Activated naive CD4-positive, alpha-beta T cell treated with anti-CD3 and anti-CD28 coated beads, Interleukin-2, amount 10 ng/mL, durations not matched to agents 7 days and 5 days (primary cell): ENCODE measurements around the gene FOXP1.
A peak's percentile ranks its signal among the peaks of the same experiment; 100 is the strongest.

ENCODE experiments used
- CTCF ChIA-PET: fragments of 350-600 bp; sonication (Branson Sonifier 250); formaldehyde crosslinking; loops from one replicate; lab custom pipeline; 2021; ENCODE audit warnings: antibody characterized with exemption; lab: Charles Lee
- DNase-seq: peaks from one replicate; pipeline ENCODE4 v3.0.0-alpha.2; 2020
- H3K27ac Mint-ChIP-seq: one replicate; pipeline ENCODE4 v1.8.0; 2021; ENCODE audit warnings: mild to moderate bottlenecking, moderate library complexity, mixed read lengths
- H3K27me3 Mint-ChIP-seq: one replicate; pipeline ENCODE4 v1.8.0; 2021; ENCODE audit warnings: mild to moderate bottlenecking, mixed read lengths
- H3K36me3 Mint-ChIP-seq: one replicate; pipeline ENCODE4 v1.8.0; 2021; ENCODE audit warnings: mixed read lengths
- H3K4me1 Mint-ChIP-seq: one replicate; pipeline ENCODE4 v1.8.0; 2021; ENCODE audit warnings: mixed read lengths
- H3K4me3 Mint-ChIP-seq: one replicate; pipeline ENCODE4 v1.8.0; 2021; ENCODE audit warnings: mild to moderate bottlenecking, moderate library complexity, mixed read lengths
- H3K9me3 Mint-ChIP-seq: one replicate; pipeline ENCODE4 v1.8.0; 2021; ENCODE audit warnings: mixed read lengths

The FOXP1 gene

GRCh38 chr3:71228156-71228866 lies 355.2 kb downstream of the FOXP1 start:
- no peak overlapping the region for H3K4me3 Mint-ChIP-seq
- H3K9me3 Mint-ChIP-seq, result no peaks in the 10 kb centered on the region
- peaks cover 67% of the 10 kb centered on the region for H3K4me1 Mint-ChIP-seq
- peaks cover 20% of the 10 kb centered on the region for H3K27me3 Mint-ChIP-seq
- H3K36me3 Mint-ChIP-seq, result no peaks in the 10 kb centered on the region
- DNase-seq, result no peak
- CTCF ChIA-PET, result no interaction called here
- peak overlapping the region; percentile 4 for H3K27ac Mint-ChIP-seq

GRCh38 chr3:71227270-71227661 lies 356.3 kb downstream of the FOXP1 start:
- Mint-ChIP-seq H3K36me3 (peaks cover 4% of the 10 kb centered on the region), H3K27ac (peak overlapping the region; percentile 92), H3K4me1 (peaks cover 61% of the 10 kb centered on the region), H3K4me3 (peak overlapping the region; percentile 76), H3K27me3 (peaks cover 22% of the 10 kb centered on the region), H3K9me3 (no peaks in the 10 kb centered on the region)
- no peak for DNase-seq
- CTCF ChIA-PET, result interaction anchor here (1.1 kb wide), 1 partner anchor 221 kb away, joined by 3 read pairs; no protein-coding TSS in a partner anchor

- CTCF ChIA-PET, result interaction anchor here (1.1 kb wide), 1 partner anchor 220 kb away, joined by 3 read pairs; no protein-coding TSS in a partner anchor
- H3K4me1 Mint-ChIP-seq, result peaks cover 56% of the 10 kb centered on the region
- peak overlapping the region; percentile 76 for H3K4me3 Mint-ChIP-seq
Observed at GRCh38 chr3:71226565-71227269, 356.8 kb downstream of the FOXP1 start.

GRCh38 chr3:71225951-71226564 lies 357.5 kb downstream of the FOXP1 start:
- H3K27ac Mint-ChIP-seq, result peak overlapping the region; percentile 92
- H3K4me3 Mint-ChIP-seq, result peak overlapping the region; percentile 76
- peaks cover 8% of the 10 kb centered on the region for H3K36me3 Mint-ChIP-seq
- peaks cover 22% of the 10 kb centered on the region for H3K27me3 Mint-ChIP-seq
- CTCF ChIA-PET, result interaction anchor here (0.9 to 1.1 kb wide), 2 partner anchors 95 to 361 kb away, joined by 3 read pairs; no protein-coding TSS in a partner anchor
- H3K4me1 Mint-ChIP-seq, result peaks cover 57% of the 10 kb centered on the region
- DNase-seq, result no peak
- no peaks in the 10 kb centered on the region for H3K9me3 Mint-ChIP-seq

More at GRCh38 chr3:71226565-71227269, 356.8 kb downstream of the FOXP1 start:
- H3K27me3 Mint-ChIP-seq, result peaks cover 22% of the 10 kb centered on the region
- H3K36me3 Mint-ChIP-seq, result peaks cover 4% of the 10 kb centered on the region
- peak; percentile 85 for DNase-seq
- peak overlapping the region; percentile 92 for H3K27ac Mint-ChIP-seq
- no peaks in the 10 kb centered on the region for H3K9me3 Mint-ChIP-seq

- Mint-ChIP-seq H3K9me3 (no peaks in the 10 kb centered on the region), H3K4me1 (peaks cover 52% of the 10 kb centered on the region), H3K36me3 (peaks cover 10% of the 10 kb centered on the region), H3K27ac (peak overlapping the region; percentile 92), H3K4me3 (no peak overlapping the region), H3K27me3 (peaks cover 22% of the 10 kb centered on the region)
- DNase-seq, result no peak
- CTCF ChIA-PET, result interaction anchor here (0.6 to 1.1 kb wide), 3 partner anchors 94 to 362 kb away, joined by 3 read pairs; no protein-coding TSS in a partner anchor
Observed at GRCh38 chr3:71225002-71225684, 358.4 kb downstream of the FOXP1 start.

- CTCF ChIA-PET, result interaction anchor here (0.8 kb wide), 1 partner anchor 291 kb away, joined by 3 read pairs; no protein-coding TSS in a partner anchor
- H3K27ac Mint-ChIP-seq, result no peak overlapping the region
- H3K4me1 Mint-ChIP-seq, result peaks cover 19% of the 10 kb centered on the region
- no peaks in the 10 kb centered on the region for H3K9me3 Mint-ChIP-seq
- no peak overlapping the region for H3K4me3 Mint-ChIP-seq
- H3K36me3 Mint-ChIP-seq, result peaks cover 10% of the 10 kb centered on the region
- peak; percentile 53 for DNase-seq
- H3K27me3 Mint-ChIP-seq, result peaks cover 7% of the 10 kb centered on the region
Observed at GRCh38 chr3:71219744-71220638, 363.5 kb downstream of the FOXP1 start.

GRCh38 chr3:71218508-71218907 lies 365.0 kb downstream of the FOXP1 start:
- CTCF ChIA-PET, result no interaction called here
- Mint-ChIP-seq H3K36me3 (peaks cover 10% of the 10 kb centered on the region), H3K27me3 (peaks cover 7% of the 10 kb centered on the region), H3K9me3 (no peaks in the 10 kb centered on the region), H3K4me3 (no peak overlapping the region), H3K27ac (no peak overlapping the region), H3K4me1 (peaks cover 17% of the 10 kb centered on the region)
- DNase-seq, result no peak

GRCh38 chr3:71217640-71218222 lies 365.8 kb downstream of the FOXP1 start:
- H3K4me3 Mint-ChIP-seq, result no peak overlapping the region
- CTCF ChIA-PET, result no interaction called here
- peaks cover 3% of the 10 kb centered on the region for H3K27me3 Mint-ChIP-seq
- H3K27ac Mint-ChIP-seq, result no peak overlapping the region
- DNase-seq, result no peak
- peaks cover 8% of the 10 kb centered on the region for H3K36me3 Mint-ChIP-seq
- H3K9me3 Mint-ChIP-seq, result no peaks in the 10 kb centered on the region
- peaks cover 17% of the 10 kb centered on the region for H3K4me1 Mint-ChIP-seq

- Mint-ChIP-seq H3K4me3 (no peak overlapping the region), H3K9me3 (no peaks in the 10 kb centered on the region), H3K27me3 (no peaks in the 10 kb centered on the region), H3K36me3 (peaks cover 4% of the 10 kb centered on the region), H3K4me1 (peaks cover 12% of the 10 kb centered on the region), H3K27ac (no peak overlapping the region)
- CTCF ChIA-PET, result interaction anchor here (0.6 to 0.9 kb wide), 2 partner anchors 26 to 90 kb away, joined by 3 read pairs; no protein-coding TSS in a partner anchor
- no peak for DNase-seq
Observed at GRCh38 chr3:71215351-71215750, 368.2 kb downstream of the FOXP1 start.

GRCh38 chr3:71214797-71215196 lies 368.7 kb downstream of the FOXP1 start:
- Mint-ChIP-seq H3K27ac (no peak overlapping the region), H3K9me3 (no peaks in the 10 kb centered on the region), H3K4me1 (peaks cover 10% of the 10 kb centered on the region), H3K36me3 (peaks cover 4% of the 10 kb centered on the region), H3K27me3 (no peaks in the 10 kb centered on the region), H3K4me3 (no peak overlapping the region)
- CTCF ChIA-PET, result interaction anchor here (0.6 to 0.9 kb wide), 2 partner anchors 25 to 91 kb away, joined by 3 read pairs; no protein-coding TSS in a partner anchor
- DNase-seq, result no peak

- no peak for DNase-seq
- Mint-ChIP-seq H3K9me3 (no peaks in the 10 kb centered on the region), H3K4me3 (no peak overlapping the region), H3K27me3 (no peaks in the 10 kb centered on the region), H3K27ac (no peak overlapping the region), H3K36me3 (peaks cover 4% of the 10 kb centered on the region), H3K4me1 (peaks cover 13% of the 10 kb centered on the region)
- CTCF ChIA-PET, result no interaction called here
Observed at GRCh38 chr3:71214016-71214415, 369.5 kb downstream of the FOXP1 start.

GRCh38 chr3:71211083-71211482 lies 372.4 kb downstream of the FOXP1 start:
- peaks cover 4% of the 10 kb centered on the region for H3K36me3 Mint-ChIP-seq
- DNase-seq, result no peak
- H3K4me1 Mint-ChIP-seq, result peaks cover 19% of the 10 kb centered on the region
- CTCF ChIA-PET, result interaction anchor here (0.6 kb wide), 1 partner anchor 205 kb away, joined by 3 read pairs; no protein-coding TSS in a partner anchor
- H3K27me3 Mint-ChIP-seq, result no peaks in the 10 kb centered on the region
- H3K4me3 Mint-ChIP-seq, result no peak overlapping the region
- no peaks in the 10 kb centered on the region for H3K9me3 Mint-ChIP-seq
- H3K27ac Mint-ChIP-seq, result no peak overlapping the region
